Measurements from ENCODE around the gene MALSU1. TPM values are rescaled to one million over a fixed set of nuclear protein-coding genes. Genes with fewer than 3 reads are reported as not detected.

Gene MALSU1
- total RNA-seq, result 38.2 TPM

GRCh38 chr7:23298885-23299769 lies at the start of gene MALSU1:
Gene MALSU1, plus strand, starts transcription at chr7:23299339. Its CDS starts 14 bp downstream, at chr7:23299353.

Other genes starting within 250 kb of the MALSU1 start
- 108 TPM for gene KLHL7, start 193.6 kb upstream of the MALSU1 start, total RNA-seq
- gene NUP42, start 117.3 kb upstream of the MALSU1 start, total RNA-seq, result 72.9 TPM
- gene GPNMB, start 52.6 kb upstream of the MALSU1 start, total RNA-seq, result 2.2 TPM
- 61.0 TPM for gene IGF2BP3, start 171.2 kb downstream of the MALSU1 start, total RNA-seq
- gene TRA2A, start 232.6 kb downstream of the MALSU1 start, total RNA-seq, result 88.6 TPM